LNCaP clone FGC (cell line): Measurements from ENCODE around the gene SGSH.

Experiments
- DNase-seq: peaks from one replicate; pipeline ENCODE4 v3.0.0-alpha.2; 2011; ENCODE audit warnings: low read depth
- H3K4me3 ChIP-seq: 2 replicates; pipeline ENCODE4 v1.5.1; 2011; ENCODE audit warnings: mild to moderate bottlenecking, low read depth, low read length, control low read depth
- TF ChIP-seq, protein P1 (sequence below): IDR thresholded peaks from 2 replicates; pipeline ENCODE4 v1.5.1; 2012; ENCODE audit warnings: mild to moderate bottlenecking; ENCODE audit not compliant: control insufficient read depth, insufficient read depth; ENCODE audit errors: extremely low read depth

Gene SGSH

DNA sequence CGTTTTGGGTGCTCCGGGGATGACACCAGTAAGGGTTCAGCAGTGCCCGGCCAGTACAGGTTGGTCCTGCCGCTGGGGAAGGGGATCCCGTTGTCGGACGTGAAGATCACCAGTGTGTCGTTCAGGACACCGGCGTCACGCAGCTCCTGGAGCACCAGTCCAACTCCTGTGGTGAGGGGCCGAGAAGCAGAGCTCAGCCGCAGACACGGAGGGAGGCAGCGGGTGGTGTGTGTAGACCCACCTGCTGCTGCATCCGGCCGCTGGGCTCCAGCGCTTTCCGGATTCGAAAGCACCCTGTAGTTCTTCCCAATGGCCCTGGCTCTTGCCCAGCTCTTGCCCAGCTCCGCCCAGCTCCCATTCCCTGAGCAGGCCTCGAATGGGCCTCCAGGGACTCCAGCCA lies 8.0 kb downstream of the SGSH start:
- no peak overlapping the region for H3K4me3 ChIP-seq
- DNase-seq: no peak
- TF ChIP-seq, protein P1, sequence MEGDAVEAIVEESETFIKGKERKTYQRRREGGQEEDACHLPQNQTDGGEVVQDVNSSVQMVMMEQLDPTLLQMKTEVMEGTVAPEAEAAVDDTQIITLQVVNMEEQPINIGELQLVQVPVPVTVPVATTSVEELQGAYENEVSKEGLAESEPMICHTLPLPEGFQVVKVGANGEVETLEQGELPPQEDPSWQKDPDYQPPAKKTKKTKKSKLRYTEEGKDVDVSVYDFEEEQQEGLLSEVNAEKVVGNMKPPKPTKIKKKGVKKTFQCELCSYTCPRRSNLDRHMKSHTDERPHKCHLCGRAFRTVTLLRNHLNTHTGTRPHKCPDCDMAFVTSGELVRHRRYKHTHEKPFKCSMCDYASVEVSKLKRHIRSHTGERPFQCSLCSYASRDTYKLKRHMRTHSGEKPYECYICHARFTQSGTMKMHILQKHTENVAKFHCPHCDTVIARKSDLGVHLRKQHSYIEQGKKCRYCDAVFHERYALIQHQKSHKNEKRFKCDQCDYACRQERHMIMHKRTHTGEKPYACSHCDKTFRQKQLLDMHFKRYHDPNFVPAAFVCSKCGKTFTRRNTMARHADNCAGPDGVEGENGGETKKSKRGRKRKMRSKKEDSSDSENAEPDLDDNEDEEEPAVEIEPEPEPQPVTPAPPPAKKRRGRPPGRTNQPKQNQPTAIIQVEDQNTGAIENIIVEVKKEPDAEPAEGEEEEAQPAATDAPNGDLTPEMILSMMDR: no peak

DNA sequence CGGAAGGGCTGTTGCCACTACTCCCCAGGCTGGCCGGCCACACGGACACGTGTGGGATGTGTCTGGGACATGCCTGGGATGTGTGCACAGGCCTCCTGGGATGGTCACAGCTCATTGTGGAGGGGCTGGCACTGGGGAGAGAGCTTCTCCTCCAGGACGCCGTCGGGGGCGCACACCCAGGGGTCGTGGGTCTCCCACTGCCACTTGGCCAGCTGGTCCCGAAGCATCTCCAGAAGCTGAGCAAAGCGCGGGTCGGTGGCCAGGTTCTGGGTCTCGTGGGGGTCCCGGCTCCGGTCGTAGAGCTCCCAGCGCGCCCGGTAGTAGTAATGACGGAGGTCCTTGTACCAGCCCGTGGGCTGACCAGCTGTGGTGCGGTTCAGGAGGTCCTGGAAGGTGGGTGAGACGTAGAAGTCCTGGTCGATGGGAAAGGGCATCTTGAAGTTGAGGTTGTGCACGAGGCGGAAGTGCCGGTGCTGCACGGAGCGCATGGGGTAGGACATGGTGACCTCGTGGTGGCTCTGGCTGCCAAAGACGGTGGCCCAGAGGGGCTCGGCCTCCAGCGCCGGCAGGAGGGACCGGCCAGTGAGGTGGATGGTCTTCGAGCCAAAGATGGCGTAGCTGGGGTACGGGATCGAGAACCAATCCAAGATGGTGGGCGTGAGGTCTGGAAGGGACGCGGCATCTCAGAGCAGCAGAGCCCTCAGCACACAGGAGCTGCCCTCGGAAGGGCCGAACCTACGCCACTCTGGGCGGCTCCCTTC lies 9.6 kb downstream of the SGSH start:
- H3K4me3 ChIP-seq: no peak overlapping the region
- no peak for DNase-seq
- TF ChIP-seq, protein P1: no peak

DNA sequence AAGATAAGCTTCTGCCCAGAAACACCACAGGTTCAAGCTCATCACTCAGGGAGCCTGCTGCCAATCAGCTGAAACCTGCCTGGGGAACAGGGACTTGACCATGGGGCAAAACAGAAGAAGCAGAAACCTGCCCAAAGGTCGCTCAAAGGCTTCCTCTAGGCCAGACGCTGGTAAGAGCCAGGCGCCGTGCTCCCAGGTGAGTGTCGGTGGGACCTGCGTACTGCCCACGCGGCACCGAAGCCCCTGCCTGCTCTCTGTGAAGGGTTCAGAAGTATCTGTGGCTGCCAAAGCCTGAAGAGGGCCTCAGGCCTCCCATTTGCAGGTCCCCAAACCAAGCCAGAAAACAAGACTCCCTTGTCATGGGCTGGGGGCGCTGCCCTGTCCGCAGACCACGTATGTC lies 10.4 kb downstream of the SGSH start:
- no peak for DNase-seq
- TF ChIP-seq, protein P1: no peak
- no peak overlapping the region for H3K4me3 ChIP-seq

DNA sequence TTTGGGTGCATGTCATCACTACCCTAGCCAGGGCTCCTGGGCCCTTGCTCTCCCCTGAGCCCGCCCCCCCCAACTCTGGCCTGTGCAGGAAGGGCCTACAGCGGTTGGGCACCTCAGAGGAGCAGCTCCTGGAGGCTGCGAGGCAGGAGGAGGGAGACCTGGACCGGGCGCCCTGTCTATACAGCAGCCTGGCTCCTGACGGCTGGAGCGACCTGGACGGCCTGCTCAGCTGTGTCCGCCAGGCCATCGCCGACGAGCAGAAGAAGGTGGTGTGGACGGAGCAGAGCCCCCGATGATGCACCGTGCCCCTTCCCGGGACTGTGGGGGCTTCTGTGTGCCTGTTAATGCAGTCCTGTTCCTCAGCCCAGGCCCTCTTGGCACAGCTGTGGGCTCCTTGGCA lies 12.1 kb downstream of the SGSH start:
- no peak overlapping the region for H3K4me3 ChIP-seq
- TF ChIP-seq, protein P1: no peak
- no peak for DNase-seq

DNA sequence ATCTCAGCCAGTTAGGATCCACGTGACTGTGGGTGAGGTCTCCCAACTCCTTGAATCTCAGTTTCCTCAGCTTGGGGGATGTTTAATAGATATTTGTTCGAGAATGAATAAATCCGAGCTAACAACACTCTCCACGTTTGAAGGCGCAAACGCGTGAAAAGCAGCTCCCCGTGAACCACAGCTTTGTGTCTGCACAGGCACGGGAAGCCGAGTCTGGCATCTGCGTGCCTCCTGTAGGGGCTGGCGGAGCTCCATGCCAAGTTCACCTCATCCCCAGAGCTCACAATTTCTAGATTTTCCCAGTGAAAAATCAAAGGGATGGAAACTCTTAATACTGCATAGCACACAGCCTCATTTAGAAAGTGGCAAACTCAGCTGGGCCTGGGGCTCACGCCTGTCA lies 14.3 kb downstream of the SGSH start:
- TF ChIP-seq, protein P1: no peak
- no peak overlapping the region for H3K4me3 ChIP-seq
- DNase-seq: no peak

DNA sequence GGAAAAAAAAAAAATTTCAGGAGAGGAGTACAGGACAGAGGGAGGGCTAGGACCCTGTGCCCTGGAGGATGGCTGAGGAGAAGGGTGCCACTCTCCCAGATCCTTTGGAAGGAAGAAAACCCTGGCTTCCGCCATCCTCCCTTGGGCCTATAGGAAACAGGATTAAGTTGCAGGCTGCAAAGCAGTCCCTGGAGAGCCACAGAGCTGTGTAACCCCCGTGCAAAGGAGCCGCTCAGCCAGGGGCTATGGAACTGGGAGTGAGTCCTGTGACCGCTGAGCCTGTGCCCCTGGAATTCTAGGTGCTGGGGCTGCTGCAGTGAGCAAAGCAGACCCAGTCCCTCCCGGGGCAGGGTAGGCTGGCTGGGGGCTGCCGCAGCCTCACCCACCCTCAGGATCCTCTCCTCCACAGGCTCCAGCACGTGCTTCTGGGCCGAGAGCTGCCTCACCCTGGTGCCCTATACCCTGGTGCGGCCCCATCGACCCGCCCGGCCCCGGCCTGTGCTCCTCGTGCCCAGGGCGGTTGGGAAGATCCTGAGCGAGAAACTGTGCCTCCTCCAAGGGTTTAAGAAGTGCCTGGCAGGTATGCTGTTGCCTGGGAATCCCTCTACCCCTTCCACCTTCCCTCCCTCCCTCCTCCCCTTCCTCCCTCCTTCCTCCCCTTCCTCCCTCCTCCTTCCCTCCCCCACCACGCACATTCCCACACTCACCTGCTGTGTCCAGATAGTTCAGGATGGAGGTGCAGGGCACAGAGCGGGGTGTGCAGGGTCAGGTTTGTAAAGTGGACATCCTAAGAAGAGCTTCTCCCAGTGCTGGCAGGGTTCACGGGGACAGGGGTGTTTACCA lies 15.3 kb downstream of the SGSH start:
- no peak overlapping the region for H3K4me3 ChIP-seq
- TF ChIP-seq, protein P1: no peak
- no peak for DNase-seq
